ENCODE results near the gene COA1. TPM values are rescaled to one million over a fixed set of nuclear protein-coding genes. Genes with fewer than 3 reads are reported as not detected.
"Not testable (repeated sequence)": the region's sequence is repeated elsewhere in the genome, so short reads cannot be mapped to it uniquely, and the experiment has no call there.

Gene COA1
- total RNA-seq, 4 donors from 2014 or later = 20.5 to 59.1 (median 42.3) TPM

- Histone ChIP-seq H3K4me3 (no peak overlapping the region), H3K9me3 (no peaks in the 10 kb centered on the region), H3K4me1 (no peaks in the 10 kb centered on the region), H3K36me3 (no peaks in the 10 kb centered on the region), H3K27me3 (no peaks in the 10 kb centered on the region), H3K27ac (no peak overlapping the region)
- intact Hi-C loops (cut with DNase I) = no loop called here
- no peak for TF ChIP-seq POLR2A (IDR thresholded peaks at IDR 0.05)
- no peak for TF ChIP-seq CTCF (IDR thresholded peaks at IDR 0.05)
- 83 to 95% methylated on average over 3 of the region's 6 CpGs for WGBS, 2 donors
- DNase-seq = no peak
These were observed 8.3 kb upstream of the COA1 start for GRCh38 chr7:43737467-43738127.

- DNase-seq = no peak
- Histone ChIP-seq H3K9me3 (no peaks in the 10 kb centered on the region), H3K27me3 (no peaks in the 10 kb centered on the region), H3K36me3 (no peaks in the 10 kb centered on the region), H3K27ac (no peak overlapping the region), H3K4me1 (no peaks in the 10 kb centered on the region), H3K4me3 (no peak overlapping the region)
- intact Hi-C loops (cut with DNase I) = no loop called here
- WGBS, 2 donors = 35 to 58% methylated on average over 2 of the region's 2 CpGs
- no peak for TF ChIP-seq CTCF (IDR thresholded peaks at IDR 0.05)
- no peak for TF ChIP-seq POLR2A (IDR thresholded peaks at IDR 0.05)
These were observed 6.7 kb upstream of the COA1 start for GRCh38 chr7:43735802-43736603.

- Histone ChIP-seq H3K4me1 (peaks cover 0 to 1% (median 0%) of the 10 kb centered on the region in 3 donors), H3K27me3 (no peaks in the 10 kb centered on the region), H3K36me3 (no peaks in the 10 kb centered on the region), H3K4me3 (no peak overlapping the region), H3K9me3 (no peaks in the 10 kb centered on the region), H3K27ac (no peak overlapping the region)
- 90 to 100% methylated on average over 1 of the region's 1 CpG for WGBS, 2 donors
- DNase-seq = no peak
- intact Hi-C loops (cut with DNase I) = no loop called here
- no peak for TF ChIP-seq POLR2A (IDR thresholded peaks at IDR 0.05)
- no peak for TF ChIP-seq CTCF (IDR thresholded peaks at IDR 0.05)
These were observed 6.1 kb upstream of the COA1 start for GRCh38 chr7:43735403-43735801.

GRCh38 chr7:43734575-43735332 is 5.4 kb upstream of the COA1 start:
- H3K9me3 ChIP-seq; intact Hi-C loops (cut with DNase I); H3K27me3 ChIP-seq; H3K27ac ChIP-seq; H3K36me3 ChIP-seq; H3K4me1 ChIP-seq; H3K4me3 ChIP-seq; DNase-seq: not testable (repeated sequence)
- 74 to 79% methylated on average over 18 of the region's 18 CpGs for WGBS, 2 donors

- WGBS, 2 donors = 74 to 77% methylated on average over 3 of the region's 3 CpGs
These were observed 2.2 kb upstream of the COA1 start for GRCh38 chr7:43731494-43731893.

GRCh38 chr7:43729924-43730248 is 563 bp upstream of the COA1 start:
- Histone ChIP-seq H3K9me3 (no peaks in the 10 kb centered on the region), H3K27ac (peak overlapping the region; percentile 80 to 92 (median 87)), H3K4me1 (peaks cover 0 to 46% (median 5%) of the 10 kb centered on the region in 3 donors), H3K4me3 (peak overlapping the region; percentile 72 to 96 (median 76)), H3K36me3 (no peaks in the 10 kb centered on the region), H3K27me3 (no peaks in the 10 kb centered on the region)
- no peak for DNase-seq
- WGBS, 2 donors = 19 to 22% methylated on average over 4 of the region's 4 CpGs
- TF ChIP-seq POLR2A (IDR thresholded peaks at IDR 0.05) = no peak
- TF ChIP-seq CTCF (IDR thresholded peaks at IDR 0.05) = no peak
- intact Hi-C loops (cut with DNase I) = loop anchor here (10.0 kb wide), 1 partner anchor 105 kb away; no protein-coding TSS in a partner anchor

More at GRCh38 chr7:43731494-43731893, 2.2 kb upstream of the COA1 start:
- H3K36me3 ChIP-seq; H3K9me3 ChIP-seq; H3K27ac ChIP-seq; intact Hi-C loops (cut with DNase I); DNase-seq; H3K27me3 ChIP-seq; H3K4me3 ChIP-seq: not testable (repeated sequence)
- peaks cover 0 to 29% (median 5%) of the 10 kb centered on the region in 3 donors for H3K4me1 ChIP-seq

Data from esophagus squamous epithelium (tissue), 5 donors.